Upper lobe of left lung (tissue), 6 donors: ENCODE results near the gene GALNT14. TPM values are rescaled to one million over a fixed set of nuclear protein-coding genes. Genes with fewer than 3 reads are reported as not detected.

ENCODE experiments used
- ATAC-seq, 2 donors: fragments of 200-7000 bp; cut with Tn5 transposase; one replicate each; pipeline ENCODE4 v1.9.1; 2022; ENCODE audit warnings: mild to moderate bottlenecking in 2 of 2, moderate library complexity in 2 of 2; ENCODE audit not compliant: low FRiP score in 2 of 2
- DNase-seq, 2 donors: peaks; one replicate each; pipeline ENCODE4 v3.0.0-alpha.2; 2019 to 2020
- H3K27ac ChIP-seq, 4 donors: fragments of 200-600 bp; sonication (generic); one replicate each; pipeline ENCODE4 v1.5.1; 2016 to 2019
- H3K27me3 ChIP-seq, 4 donors: fragments of 200-600 bp; sonication (generic); one replicate each; pipeline ENCODE4 v1.5.1; 2017 to 2019
- H3K36me3 ChIP-seq, 4 donors: fragments of 200-600 bp; sonication (generic); one replicate each; pipeline ENCODE4 v1.5.1; 2016 to 2019
- H3K4me1 ChIP-seq, 4 donors: fragments of 200-600 bp; sonication (generic); one replicate each; pipeline ENCODE4 v1.5.1; 2018 to 2019
- H3K4me3 ChIP-seq, 4 donors: fragments of 200-600 bp; sonication (generic); one replicate each; pipeline ENCODE4 v1.5.1; 2017 to 2019; ENCODE audit warnings: mild to moderate bottlenecking in 2 of 4, moderate library complexity in 1 of 4
- H3K9me3 ChIP-seq, 4 donors: fragments of 200-600 bp; sonication (generic); one replicate each; pipeline ENCODE4 v1.5.1; 2018 to 2019
- EP300 ChIP-seq, 4 donors: sonication (generic); formaldehyde crosslinking; IDR thresholded peaks; one replicate each; pipeline ENCODE4 v1.5.1; 2017; ENCODE audit warnings: antibody characterized with exemption in 4 of 4, control low read depth in 2 of 4
- POLR2A ChIP-seq, 4 donors: fragments of 450-650 bp; IDR thresholded peaks; one replicate each; pipeline ENCODE4 v1.5.1; 2016 to 2017; ENCODE audit warnings: antibody characterized with exemption in 4 of 4, mild to moderate bottlenecking in 2 of 4
- POLR2AphosphoS5 ChIP-seq, 2 donors: sonication (generic); formaldehyde crosslinking; IDR thresholded peaks; one replicate each; pipeline ENCODE4 v1.5.1; 2017; ENCODE audit warnings: antibody characterized with exemption in 2 of 2
- WGBS, 2 donors: methylation state at CpG; one replicate each; pipeline ENCODE4 v1.1.5; 2017 to 2018; 5-methylcytosine and 5-hydroxymethylcytosine counted together
- total RNA-seq, 6 donors: library from RNA; depleted of rRNA in 4 of 6; stranded (reverse); fragments of >200 nt in 4 of 6; gene quantifications; one replicate each; pipeline versions ENCODE4 v1.1.0 to v1.2.1, GENCODE V29; 2016 to 2021
- TF ChIP-seq, protein P1 (sequence below), 6 experiments: fragments of 450-650 bp in 4 of 6; fragments of 200-600 bp in 2 of 6; sonication (generic) in 2 of 6; IDR thresholded peaks; one replicate each; pipeline ENCODE4 v1.5.1; 2016 to 2019; ENCODE audit warnings: antibody characterized with exemption in 6 of 6
- donor health status: DM: no; HTN: no; CAD: no; lungs with moderate emphysema.
- donor health status: DM: no; HTN: yes; CAD: no; lungs with severe emphysema.

GALNT14 gene
- total RNA-seq, 6 donors from 2014 or later, result 0.98 to 2.6 (median 1.4) TPM; not detected in 1

DNA sequence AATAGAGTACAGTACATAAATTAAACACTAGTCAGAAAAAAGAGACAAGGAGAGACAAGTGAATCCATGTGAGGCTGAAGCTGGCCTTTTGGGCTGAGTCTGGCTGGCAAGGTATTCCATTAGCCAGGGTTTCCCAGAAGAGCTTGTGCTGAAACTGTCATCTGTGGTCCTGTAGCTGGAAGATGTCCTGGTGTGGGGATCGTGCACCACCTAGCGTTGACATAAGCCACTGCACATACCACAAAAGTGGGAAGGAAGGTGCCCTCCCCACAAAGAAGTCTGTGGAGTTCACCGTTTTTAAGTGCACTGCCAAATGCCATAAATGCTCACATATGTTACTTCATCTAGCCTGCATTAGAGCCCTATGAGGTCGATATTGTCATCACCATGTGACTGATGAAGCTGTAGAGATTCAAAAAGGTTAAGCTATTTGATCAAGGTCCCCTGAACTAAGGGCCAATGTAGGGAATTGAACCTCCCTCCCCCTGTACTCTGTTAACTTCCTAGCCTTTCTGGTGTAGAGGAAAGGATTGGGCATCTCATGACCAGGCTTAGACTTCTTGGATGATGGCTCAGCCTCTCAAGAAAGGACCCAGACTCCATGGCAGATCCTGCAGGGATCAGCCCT lies 31.9 kb upstream of the GALNT14 start:
- TF ChIP-seq POLR2AphosphoS5 (IDR thresholded peaks at IDR 0.05) (no peak), EP300 (IDR thresholded peaks at IDR 0.05) (no peak)
- TF ChIP-seq, protein P1, sequence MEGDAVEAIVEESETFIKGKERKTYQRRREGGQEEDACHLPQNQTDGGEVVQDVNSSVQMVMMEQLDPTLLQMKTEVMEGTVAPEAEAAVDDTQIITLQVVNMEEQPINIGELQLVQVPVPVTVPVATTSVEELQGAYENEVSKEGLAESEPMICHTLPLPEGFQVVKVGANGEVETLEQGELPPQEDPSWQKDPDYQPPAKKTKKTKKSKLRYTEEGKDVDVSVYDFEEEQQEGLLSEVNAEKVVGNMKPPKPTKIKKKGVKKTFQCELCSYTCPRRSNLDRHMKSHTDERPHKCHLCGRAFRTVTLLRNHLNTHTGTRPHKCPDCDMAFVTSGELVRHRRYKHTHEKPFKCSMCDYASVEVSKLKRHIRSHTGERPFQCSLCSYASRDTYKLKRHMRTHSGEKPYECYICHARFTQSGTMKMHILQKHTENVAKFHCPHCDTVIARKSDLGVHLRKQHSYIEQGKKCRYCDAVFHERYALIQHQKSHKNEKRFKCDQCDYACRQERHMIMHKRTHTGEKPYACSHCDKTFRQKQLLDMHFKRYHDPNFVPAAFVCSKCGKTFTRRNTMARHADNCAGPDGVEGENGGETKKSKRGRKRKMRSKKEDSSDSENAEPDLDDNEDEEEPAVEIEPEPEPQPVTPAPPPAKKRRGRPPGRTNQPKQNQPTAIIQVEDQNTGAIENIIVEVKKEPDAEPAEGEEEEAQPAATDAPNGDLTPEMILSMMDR (IDR thresholded peaks at IDR 0.05), result peak; percentile 80 to 87 (median 86)
- H3K4me1 ChIP-seq, result no peaks in the 10 kb centered on the region
- no peaks in the 10 kb centered on the region for H3K27me3 ChIP-seq
- 0 to 2% methylated on average over 4 of the region's 4 CpGs for WGBS, 2 donors
- no peaks in the 10 kb centered on the region for H3K36me3 ChIP-seq
- H3K9me3 ChIP-seq, result no peaks in the 10 kb centered on the region
- ATAC-seq (peak; percentile 72 to 86), DNase-seq (peak in 1 of 2 donors; percentile 63)
- H3K27ac ChIP-seq, result no peak overlapping the region
- no peak overlapping the region for H3K4me3 ChIP-seq

DNA sequence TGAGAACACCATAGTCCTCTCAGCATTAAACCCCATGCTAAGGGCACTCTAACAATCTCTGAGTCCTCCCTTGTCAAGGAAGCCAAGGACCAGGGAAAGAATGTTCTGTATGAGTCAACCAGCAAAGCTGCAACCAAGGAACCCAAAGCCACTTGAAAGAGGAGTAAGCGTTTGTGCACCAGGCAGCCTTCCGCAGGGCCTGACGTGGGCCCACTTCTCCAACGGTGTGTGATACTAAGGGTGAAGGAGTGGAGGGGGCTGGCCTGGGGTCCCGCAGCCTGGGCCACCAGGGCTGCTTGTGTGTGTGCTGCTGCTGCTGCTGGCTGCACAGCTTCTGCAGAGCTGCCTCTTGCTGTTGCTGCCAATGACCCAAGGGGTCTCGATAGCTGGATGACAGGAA lies 30.1 kb upstream of the GALNT14 start:
- TF ChIP-seq POLR2AphosphoS5 (IDR thresholded peaks at IDR 0.05) (no peak), EP300 (IDR thresholded peaks at IDR 0.05) (no peak), POLR2A (IDR thresholded peaks at IDR 0.05) (no peak)
- TF ChIP-seq, protein P1 (IDR thresholded peaks at IDR 0.05), result no peak
- no peaks in the 10 kb centered on the region for H3K9me3 ChIP-seq
- H3K27ac ChIP-seq, result no peak overlapping the region
- H3K36me3 ChIP-seq, result no peaks in the 10 kb centered on the region
- no peaks in the 10 kb centered on the region for H3K4me1 ChIP-seq
- H3K27me3 ChIP-seq, result no peaks in the 10 kb centered on the region
- no peak overlapping the region for H3K4me3 ChIP-seq
- DNase-seq (peak in 1 of 2 donors; percentile 55), ATAC-seq (no peak)
- 88 to 100% methylated on average over 4 to 6 of the region's 6 CpGs for WGBS, 2 donors

DNA sequence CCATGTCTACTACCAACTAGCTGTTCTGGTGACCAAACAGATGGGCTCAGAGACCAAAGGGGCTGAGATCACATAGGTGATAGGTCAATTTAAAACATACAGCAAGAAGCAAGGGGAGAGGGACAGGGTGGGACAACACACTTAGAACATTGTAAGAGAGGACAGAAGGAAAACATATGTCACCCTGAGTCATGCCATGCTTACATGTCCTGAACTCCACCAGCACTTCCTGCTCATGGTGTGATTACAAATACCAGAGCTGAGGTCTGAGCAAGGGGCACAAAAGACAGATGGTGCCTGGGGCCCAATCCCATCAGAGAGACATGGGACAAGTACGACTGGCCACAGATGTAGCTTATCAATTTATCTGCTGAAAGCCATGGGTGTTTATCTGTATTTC lies 28.7 kb upstream of the GALNT14 start:
- 67 to 100% methylated on average over 1 of the region's 1 CpG for WGBS, 2 donors
- no peaks in the 10 kb centered on the region for H3K4me1 ChIP-seq
- no peak for ATAC-seq
- H3K4me3 ChIP-seq, result no peak overlapping the region
- H3K36me3 ChIP-seq, result no peaks in the 10 kb centered on the region
- no peak for DNase-seq
- no peaks in the 10 kb centered on the region for H3K27me3 ChIP-seq
- TF ChIP-seq, protein P1 (IDR thresholded peaks at IDR 0.05), result no peak
- no peak for TF ChIP-seq EP300 (IDR thresholded peaks at IDR 0.05)
- TF ChIP-seq POLR2AphosphoS5 (IDR thresholded peaks at IDR 0.05), result no peak
- no peak for TF ChIP-seq POLR2A (IDR thresholded peaks at IDR 0.05)
- H3K9me3 ChIP-seq, result no peaks in the 10 kb centered on the region
- no peak overlapping the region for H3K27ac ChIP-seq

DNA sequence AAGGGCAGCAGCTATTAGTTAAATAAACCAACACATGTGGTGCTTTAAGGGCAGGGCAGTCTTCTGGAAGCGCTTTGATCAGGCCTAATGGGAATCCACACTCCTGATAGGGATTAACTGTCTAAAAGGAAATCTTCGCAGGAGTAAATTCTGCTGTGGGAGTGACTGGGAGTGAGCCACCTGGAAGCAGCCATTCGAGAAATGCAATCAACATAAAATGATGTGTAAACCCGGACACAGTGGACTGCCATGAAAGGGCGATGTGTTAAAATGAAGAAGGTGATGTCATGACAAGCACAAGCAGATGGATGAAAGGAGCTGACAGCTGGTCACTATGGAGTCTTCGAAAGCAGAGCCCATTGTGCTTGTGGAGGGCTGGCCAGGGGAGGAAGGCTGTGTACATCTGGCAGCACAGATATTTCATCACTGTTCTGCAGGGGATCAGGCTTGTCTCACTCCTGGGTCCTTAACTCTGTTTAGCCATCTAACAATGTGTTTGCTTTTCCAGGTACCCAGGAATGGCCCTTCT lies 24.8 kb upstream of the GALNT14 start:
- TF ChIP-seq EP300 (IDR thresholded peaks at IDR 0.05) (no peak), POLR2A (IDR thresholded peaks at IDR 0.05) (no peak), POLR2AphosphoS5 (IDR thresholded peaks at IDR 0.05) (no peak)
- TF ChIP-seq, protein P1 (IDR thresholded peaks at IDR 0.05), result no peak
- WGBS, 2 donors, result 72 to 75% methylated on average over 6 of the region's 6 CpGs

DNA sequence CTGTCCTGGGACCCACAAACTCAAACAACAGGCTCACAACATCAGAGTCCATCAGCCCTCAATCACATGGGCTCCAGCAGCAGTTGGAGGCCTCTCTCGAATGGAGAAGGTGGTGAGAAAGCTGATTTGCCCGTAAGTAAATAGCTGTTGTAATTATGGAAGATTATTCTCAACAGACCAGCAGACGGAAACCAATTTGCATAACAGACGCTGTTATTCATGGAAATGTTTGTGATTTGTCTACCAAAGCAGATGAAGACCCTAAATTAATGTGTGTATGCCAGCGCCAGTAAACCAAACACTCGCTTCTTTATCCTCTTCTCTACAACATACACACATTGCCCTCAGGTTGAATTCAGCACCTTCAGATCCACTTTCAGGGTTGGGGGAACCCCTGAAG lies 23.4 kb upstream of the GALNT14 start:
- no peaks in the 10 kb centered on the region for H3K9me3 ChIP-seq
- ATAC-seq, result no peak
- DNase-seq, result no peak
- H3K36me3 ChIP-seq, result no peaks in the 10 kb centered on the region
- no peaks in the 10 kb centered on the region for H3K4me1 ChIP-seq
- 84 to 91% methylated on average over 6 of the region's 6 CpGs for WGBS, 2 donors
- TF ChIP-seq, protein P1 (IDR thresholded peaks at IDR 0.05), result no peak
- TF ChIP-seq POLR2AphosphoS5 (IDR thresholded peaks at IDR 0.05), result no peak
- TF ChIP-seq EP300 (IDR thresholded peaks at IDR 0.05), result no peak
- TF ChIP-seq POLR2A (IDR thresholded peaks at IDR 0.05), result no peak
- no peak overlapping the region for H3K4me3 ChIP-seq
- H3K27ac ChIP-seq, result no peak overlapping the region
- H3K27me3 ChIP-seq, result no peaks in the 10 kb centered on the region

More for the DNA sequence above, 24.8 kb upstream of the GALNT14 start:
- no peaks in the 10 kb centered on the region for H3K4me1 ChIP-seq
- ATAC-seq, result no peak
- H3K27ac ChIP-seq, result no peak overlapping the region
- DNase-seq, result no peak
- no peaks in the 10 kb centered on the region for H3K36me3 ChIP-seq
- H3K9me3 ChIP-seq, result no peaks in the 10 kb centered on the region
- H3K4me3 ChIP-seq, result no peak overlapping the region
- no peaks in the 10 kb centered on the region for H3K27me3 ChIP-seq
